EH (cell line): ENCODE results near the gene CDH12.
"Not testable (repeated sequence)": the region's sequence is repeated elsewhere in the genome, so short reads cannot be mapped to it uniquely, and the experiment has no call there.

Experiments
- DNase-seq: peaks from one replicate; pipeline ENCODE4 v3.0.0-alpha.2; 2015; ENCODE audit warnings: low read depth

Gene CDH12

DNA sequence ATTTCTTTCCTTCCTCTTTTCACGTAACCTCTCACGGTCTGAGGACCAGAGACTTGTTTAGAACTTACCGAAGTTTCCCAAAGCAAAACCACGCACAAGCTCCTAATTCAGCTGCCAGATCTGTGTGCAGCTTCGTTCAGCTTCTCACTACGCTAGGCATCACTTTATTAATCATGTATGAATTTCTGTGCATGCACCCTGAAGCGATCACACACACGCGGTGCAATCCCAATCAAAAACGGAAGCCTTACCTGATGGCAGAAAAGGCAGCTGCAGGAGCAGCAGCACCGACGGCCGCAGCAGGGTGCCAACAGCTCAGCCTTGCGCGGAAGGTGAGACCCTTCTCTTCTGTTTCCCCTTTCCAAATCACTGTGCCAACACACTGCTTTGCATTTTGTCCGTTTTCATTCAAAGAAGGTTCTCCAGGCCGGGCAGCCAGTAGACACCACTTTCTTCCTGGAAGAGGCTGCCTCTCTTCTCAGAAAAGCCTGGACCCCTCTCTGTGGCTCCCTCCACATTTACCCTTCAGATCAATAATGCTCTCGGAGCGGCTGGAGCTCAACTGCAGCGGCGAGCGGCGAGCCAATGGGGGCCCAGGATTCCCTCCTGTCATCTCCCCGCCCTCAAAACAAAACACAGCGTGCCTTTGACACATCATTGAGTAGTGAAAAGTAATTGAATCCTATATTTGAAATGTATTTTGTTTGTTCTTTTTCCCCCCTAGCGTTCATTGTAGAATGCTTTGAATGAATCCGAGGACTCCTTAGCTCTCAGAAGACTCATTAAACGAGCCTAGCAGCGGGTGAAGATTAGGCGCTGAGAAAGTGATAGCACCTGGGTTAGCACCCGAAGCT lies at the start of gene CDH12:
Gene CDH12 (minus strand): TSS at position 538 of the 854 bp plus-strand sequence.
- DNase-seq: no peak

DNA sequence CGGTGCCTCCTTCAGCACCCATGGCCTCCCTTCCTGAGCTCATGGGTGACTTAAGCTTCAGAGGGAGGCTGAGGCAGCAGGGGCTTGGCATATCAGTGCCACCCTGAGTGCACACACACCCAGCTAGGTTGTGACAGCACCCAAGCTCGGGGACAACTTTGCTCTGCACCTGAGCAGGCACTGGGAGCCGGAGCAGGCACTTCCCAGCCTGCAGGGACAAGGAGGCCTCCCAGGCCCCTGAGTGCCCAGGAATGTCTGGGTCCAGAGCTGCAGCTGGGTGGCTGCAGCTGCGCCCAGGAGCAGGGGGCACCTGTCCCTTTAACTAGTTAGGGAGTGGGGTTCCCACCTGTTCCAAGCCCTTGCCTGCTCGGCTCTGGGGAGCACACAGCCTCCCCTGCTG lies 48.7 kb upstream of the CDH12 start:
- no peak for DNase-seq

DNA sequence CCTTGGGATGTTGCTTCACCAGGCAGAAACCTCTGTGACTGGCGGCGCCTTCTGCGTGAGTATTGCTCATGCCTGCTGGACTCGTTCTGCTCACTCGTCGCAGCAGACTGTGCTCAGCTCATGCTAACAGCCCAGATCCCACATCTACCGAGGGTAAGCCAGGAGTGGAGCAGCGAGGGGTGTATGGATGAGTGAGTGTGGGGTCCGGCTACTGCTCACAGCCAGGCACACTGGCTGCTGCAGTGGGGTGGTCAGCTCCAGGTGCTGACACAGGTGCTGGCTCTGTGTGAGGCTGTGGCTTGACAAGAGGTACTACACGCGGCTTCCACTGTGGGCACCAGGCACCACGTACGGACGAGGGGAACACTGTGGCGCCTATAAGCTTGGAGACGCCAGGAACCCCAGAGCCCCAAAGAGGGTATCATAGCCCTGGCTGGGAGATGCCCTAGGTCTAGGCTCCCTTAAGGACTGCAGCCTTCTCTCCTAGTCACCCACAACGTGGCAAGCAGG lies 47.7 kb upstream of the CDH12 start:
- no peak for DNase-seq

DNA sequence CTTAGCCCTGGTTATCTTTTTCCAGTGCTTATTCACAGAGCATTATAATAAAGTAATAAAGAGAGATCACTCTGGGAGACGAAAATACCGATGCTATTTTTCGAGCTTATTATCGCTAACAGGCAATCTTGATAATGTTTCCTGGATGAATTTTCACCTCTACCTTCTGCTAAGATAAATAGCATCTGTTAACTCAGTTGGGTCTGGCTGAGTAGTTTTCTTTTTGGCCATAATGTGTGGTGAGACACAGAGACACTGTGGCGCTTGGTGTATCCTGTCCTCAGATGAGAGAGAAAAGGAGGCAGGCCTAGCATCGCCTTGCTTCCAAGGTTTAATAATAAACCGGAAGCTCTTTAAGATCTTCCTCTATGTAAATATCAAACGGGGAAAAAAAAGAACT lies 46.2 kb upstream of the CDH12 start:
- no peak for DNase-seq

DNA sequence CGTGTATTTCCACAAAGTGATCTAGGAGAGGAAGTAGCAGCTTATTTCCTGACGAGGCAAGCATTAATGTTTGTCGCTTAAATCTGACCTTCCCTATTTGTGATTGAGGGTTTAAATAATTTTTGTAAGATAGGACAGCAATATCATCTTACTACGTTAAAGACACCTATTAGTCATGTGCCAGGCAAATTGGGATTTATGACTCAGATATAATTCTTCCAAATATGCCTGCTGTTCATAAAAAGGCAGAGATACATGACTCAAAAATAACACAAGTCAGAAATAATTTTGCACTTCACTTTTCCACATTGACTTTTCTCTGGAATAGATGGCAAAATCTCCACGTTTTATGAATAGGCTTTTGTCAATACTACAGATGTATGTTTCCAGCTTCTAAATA lies 43.0 kb upstream of the CDH12 start:
- DNase-seq: no peak

DNA sequence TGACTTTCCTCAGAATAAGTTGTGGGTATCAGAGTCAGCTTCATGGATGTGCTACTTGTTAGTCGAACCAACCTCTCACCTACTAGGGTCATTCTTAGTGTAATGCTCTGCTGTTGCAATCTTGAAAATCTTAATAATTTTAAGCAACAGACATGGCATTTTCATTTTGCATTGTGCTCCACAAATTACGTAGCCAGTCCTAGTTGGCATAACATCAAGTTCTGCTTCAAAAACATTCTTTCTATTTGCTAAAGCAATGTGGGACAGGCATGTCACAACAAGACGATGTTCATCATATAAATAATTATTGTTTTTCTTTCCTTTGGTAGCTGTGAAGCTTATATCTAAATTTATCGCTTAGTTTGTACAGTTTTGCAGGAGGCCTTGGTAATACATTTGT lies 39.3 kb upstream of the CDH12 start:
- no peak for DNase-seq

DNA sequence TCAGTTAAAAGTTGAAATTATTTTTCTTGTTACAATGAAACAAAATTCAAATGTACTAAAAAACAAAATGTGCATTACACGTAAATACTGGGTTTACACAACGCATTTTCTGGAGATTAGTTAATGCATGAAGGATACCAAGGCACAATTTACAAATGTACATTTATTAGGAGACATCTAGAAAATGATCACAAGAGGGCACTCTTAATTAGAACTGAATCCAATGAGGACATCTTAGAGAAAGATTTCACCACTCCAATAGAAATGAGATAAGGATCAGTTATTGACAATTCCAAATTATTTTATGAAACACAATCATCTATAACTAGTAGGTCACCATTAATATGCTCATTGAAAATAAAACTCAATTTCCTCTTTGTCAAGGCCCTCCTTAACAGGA lies 36.6 kb upstream of the CDH12 start:
- DNase-seq: no peak

DNA sequence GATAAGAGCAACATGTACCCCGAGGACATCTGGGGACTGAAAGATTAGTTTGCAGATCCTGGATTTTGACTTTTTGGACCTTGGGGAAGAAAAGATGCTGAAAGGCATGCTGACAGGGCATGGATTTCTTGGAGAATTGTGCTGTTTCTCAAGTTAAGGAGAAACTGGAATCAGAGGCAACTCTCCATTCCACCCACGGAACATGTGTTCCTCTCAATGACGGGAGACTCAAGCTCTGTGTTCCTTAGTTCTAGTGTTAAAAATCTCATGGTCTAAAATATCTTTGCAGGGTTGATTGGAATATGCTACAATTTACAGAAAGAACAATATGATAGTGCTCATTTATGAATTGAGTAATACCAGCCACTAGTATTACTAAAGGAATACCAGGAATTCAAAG lies 34.4 kb upstream of the CDH12 start:
- DNase-seq: no peak

DNA sequence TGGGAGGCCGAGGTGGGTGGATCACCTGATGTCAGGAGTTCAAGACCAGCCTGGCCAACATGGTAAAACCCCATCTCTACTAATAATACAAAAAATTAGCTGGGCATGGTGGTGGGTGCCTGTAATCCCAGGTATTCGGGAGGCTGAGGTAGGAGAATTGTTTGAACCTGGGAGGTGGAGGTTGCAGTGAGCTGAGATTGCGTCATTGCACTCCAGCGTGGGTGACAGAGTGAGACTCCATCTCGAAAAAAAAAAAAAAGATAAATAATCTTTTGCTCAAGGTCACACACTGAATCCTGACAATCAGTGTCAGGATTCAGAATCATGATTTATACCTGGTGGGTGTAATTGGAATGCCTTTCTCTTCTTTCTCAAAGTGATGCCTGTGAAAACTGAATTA lies 5.8 kb upstream of the CDH12 start:
- not testable (repeated sequence) for DNase-seq

DNA sequence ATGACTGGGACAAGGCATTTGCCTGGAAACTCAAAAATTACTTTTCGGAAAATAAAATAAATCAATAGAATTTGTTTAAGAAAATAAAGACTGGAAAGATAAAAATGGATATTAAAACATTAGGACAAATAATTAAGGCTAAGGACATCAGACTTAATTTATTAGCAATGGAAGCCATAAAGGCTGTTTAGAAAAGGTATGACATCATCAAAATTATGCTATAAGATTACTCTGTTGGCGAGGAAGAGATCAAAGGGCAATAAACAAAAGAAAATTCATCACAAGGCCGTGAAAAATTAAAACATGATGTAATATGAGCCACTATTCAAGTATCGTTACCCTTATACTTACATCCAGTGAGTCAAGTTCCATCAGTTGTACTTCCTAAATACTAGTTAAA lies 2.7 kb upstream of the CDH12 start:
- DNase-seq: no peak

DNA sequence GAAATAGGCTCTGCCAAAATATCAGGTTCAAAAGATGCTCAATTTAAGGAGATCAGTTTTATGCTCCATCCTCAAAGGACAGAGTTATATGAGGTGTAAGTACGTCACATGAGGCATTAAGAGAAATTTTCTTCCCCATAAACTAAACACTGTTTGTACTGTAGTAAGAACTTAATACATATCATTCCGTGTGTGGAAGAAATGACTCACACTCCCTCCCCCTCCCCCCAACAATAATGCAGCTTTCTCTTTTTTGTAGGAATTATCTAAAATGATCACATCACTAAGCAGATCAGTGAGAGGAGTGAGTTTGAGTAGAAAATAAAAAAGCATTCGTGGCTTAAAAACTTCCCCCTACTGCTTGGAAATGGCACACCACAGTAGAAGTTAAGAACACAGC lies 2.2 kb downstream of the CDH12 start:
- no peak for DNase-seq

DNA sequence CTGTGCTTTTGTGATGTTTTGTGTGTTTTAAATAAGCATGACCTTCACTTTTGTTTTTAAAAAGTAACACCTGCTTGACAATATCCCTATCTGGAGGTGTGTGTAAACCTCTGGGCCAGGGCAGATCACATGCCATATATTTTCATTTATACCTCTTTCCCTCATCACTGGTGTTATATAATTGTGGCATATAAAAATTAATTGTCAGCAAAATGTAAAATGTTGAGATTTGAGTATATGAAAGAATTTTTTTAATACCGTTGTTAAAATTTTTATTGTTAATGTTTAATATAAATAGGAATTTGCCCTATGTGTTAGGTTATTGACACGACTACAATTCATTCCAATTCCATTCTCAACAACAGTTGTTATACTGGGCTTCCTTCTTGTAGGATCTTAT lies 6.5 kb downstream of the CDH12 start:
- no peak for DNase-seq

DNA sequence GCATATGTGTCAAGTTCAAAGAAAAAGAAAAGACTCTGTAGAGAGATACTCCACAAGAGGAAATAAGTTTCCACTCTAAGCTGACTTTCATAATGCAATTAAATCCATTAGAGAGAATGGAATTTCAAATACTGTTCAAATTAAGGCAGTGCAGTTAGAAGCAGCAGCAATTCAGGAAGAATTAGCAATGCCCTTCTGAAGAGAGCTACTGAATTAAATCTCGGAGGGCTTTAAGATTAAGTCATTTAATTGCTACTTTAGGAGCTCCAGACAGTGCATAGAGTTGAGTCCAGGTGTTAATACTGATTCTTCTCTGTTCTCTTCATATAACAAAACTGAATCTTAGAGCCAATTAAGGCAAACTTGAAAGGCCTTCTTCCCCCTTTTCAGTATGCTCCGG lies 8.5 kb downstream of the CDH12 start:
- DNase-seq: no peak

DNA sequence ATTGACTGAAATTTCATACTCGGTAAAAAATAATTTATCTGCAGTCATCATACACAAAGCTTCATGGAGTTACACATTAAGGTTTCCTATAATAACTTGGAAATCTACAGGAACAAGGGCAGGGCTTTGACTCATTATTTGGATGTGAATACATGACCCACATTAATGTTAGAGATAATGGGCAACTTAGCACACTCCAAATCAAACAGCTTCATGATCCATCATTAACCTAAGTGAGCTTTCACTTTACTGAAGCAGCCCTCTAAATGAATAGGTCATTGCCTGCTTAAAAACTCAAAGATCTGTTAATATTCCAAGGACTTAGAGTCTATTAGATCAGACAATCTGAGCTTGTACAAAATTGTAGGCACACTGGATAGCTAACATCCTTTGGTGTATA lies 9.0 kb downstream of the CDH12 start:
- DNase-seq: no peak

DNA sequence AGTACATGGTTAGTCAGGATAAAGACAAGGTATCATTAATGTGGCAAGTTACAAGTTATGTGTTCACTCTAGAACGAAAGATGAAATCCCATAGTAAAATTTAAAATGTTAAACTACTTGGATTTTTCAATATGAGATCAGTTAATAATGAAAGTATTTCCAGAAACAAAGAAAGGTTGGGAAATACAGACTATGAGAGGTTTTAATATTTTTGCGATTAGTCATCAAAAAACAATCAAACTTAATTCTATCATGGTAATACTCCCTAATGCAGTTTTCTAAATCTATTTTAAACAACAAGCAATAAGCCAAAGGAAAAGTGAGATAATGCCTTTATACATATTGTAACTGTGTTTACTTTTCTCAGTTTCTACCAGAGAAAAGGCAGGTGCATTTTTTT lies 10.6 kb downstream of the CDH12 start:
- no peak for DNase-seq

DNA sequence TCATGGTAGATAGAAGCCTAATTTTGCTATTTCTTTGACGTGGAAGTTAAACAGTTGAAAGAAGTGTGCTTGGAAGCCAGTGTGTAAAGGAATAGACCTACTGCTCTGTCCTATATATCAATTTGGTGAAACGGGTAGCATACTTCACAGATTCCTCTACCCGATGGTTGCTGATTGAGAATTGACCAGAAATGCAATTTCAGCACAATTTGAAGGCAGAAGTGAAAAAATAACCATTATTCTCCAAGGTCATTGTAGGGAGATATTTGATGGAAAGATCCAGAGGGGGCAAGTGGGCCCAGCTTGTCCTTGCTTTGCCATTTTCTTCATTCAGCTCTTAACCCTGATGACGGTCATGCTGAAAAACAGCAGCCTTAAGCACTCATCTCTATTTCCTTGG lies 15.3 kb downstream of the CDH12 start:
- DNase-seq: no peak

DNA sequence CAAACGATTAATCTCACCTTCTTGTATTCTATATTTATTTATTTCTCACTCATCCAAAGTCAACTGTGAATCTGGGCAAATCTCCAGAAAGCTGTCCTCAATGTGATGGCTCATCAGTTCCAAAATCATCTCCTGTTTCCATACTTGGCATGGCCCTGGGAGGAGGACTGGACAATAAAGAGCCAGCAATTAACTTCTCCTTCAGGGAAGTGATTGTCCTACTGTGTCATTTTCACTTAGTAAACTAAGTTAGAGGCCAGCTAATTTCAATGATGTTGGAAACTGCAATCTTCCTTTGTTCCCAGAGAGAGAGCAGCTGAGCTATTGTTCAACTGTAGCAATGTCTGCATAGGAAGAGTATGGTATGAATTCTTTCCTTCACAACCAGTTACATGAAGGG lies 17.5 kb downstream of the CDH12 start:
- no peak for DNase-seq

DNA sequence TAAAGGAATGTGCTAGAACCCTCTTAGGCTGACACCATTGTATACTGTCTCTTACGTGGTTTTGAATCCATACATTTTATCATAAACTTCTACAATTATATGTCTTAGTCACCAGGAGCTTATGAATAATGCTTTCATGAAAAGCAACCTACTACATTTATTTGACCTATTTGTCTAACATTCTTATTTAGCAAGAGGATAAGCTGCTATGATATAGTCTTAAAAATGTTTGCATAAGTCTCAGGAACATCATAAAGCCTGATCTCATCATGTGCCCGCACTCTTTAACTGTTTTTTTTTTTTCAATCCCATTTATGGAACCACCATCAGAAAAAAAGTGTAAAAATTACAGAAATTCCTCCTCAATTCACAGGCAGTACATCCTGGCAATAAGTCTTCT lies 59.7 kb downstream of the CDH12 start:
- DNase-seq: no peak

DNA sequence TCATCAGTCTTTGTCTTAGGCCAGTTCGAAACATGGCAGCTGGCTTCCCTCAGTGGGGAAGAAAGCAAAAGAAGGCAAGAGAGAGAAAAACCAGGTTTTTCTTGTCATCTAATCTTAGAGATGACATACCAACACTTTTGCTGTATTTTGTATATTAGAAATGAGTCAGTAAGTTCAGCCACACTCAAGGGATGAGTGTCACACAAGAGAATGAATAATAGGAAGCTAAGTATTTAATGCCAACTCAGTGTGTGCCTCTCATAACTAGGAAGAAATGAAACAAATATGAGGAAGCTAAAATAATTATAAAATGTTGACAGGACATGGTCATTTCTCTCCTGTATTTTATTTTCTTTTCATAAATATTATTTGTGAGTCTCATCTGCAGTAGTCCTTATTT lies 65.3 kb downstream of the CDH12 start:
- DNase-seq: no peak

DNA sequence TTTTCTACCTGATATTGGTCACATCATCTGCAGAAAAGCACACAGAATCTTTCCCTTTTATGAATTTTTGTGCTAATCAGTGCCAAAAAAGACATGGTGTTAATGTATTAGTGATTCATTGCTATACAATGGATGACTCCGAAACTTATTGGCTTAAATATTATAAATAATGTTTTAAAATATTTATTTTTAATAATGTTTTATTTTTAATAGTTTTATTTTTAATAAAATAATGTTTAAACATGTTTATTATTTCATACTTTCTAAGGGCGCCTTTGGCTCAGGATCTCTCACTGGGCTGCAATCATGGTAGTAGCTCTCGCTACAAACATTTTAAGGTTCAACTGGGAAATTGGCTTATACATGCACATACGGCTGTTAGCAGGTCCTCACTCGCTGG lies 65.7 kb downstream of the CDH12 start:
- no peak for DNase-seq

DNA sequence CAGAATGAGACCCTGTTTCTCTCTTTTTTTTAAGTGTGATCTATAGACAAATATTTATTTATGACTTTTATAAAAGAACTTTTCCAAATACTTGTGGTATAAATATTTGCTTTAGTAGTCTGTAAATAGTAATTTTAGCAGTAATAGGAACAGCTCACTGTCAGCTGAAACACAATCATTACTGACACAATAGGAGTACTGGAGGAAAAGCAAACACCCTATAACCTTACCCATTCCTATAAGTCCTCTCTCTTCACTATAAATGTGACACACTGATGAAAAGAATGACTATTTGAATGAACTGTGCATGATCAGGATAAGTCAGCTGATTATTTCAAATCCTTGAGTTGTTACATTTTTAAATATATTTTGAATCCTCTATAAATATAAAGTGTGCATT lies 72.4 kb downstream of the CDH12 start:
- DNase-seq: no peak

DNA sequence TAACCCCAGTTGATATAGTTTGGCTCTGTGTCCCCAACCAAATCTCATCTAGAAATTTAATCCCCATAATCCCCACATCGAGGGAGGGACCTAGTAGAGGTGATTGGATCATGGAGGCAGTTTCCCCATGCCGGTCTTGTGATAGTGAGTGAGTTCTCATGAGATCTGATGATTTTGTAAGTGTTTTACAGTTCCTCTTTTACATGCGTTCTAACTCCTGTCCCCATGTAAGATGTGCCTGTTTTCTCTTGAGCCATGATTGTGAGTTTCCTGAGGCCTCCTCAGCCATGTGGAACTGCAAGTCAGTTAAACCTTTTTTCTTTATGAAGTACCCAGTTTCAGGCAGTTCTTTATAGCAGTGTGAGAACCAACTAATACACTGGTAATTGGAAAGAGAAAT lies 73.6 kb downstream of the CDH12 start:
- no peak for DNase-seq

DNA sequence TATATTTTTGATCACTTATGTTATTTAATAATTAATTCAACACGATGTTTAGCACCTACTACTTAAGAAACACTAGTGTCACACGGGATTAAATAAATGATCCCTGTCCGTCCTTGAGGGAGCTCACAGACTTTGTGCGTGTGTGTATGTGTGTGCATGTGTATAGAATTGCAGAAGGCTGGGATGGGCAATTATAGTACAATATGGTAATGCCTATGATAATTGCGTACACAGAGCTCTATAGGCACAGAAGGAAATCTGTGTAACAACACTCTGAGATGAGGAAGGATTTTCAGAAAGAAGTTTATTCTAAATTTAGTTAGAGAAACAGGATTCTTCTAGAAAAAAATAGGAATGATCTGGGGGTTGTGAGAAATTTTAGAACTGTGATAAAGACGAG lies 76.9 kb downstream of the CDH12 start:
- no peak for DNase-seq

DNA sequence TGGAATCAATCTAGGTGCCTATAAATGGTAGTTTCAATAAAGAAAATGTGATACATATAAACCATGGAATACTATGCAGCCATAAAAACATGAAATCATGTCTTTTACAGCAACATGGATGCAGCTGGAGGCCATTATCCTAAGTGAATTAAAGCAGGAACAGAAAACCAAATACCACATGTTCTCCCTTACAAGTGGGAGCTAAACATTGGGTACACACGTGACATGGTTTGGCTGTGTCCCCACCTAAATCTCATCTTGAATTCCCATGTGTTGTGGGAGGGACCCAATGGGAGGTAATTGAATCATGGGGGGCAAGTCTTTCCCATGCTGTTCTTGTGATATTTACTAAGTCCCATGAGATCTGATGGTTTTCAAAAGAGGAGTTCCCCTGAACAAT lies 78.9 kb downstream of the CDH12 start:
- not testable (repeated sequence) for DNase-seq
